K562 (cell line): ENCODE data around the gene LRPAP1. TPM values are rescaled to one million over a fixed set of nuclear protein-coding genes. Genes with fewer than 3 reads are reported as not detected.

Experiments used
- BCL6 ChIP-seq: fragments of 250-450 bp; sonication (Bioruptor Pico); IDR thresholded peaks from 2 replicates; pipeline ENCODE4 v1.4.0; 2020
- CHD1 ChIP-seq: fragments of 200-600 bp; sonication (generic); IDR thresholded peaks from one replicate; pipeline ENCODE4 v1.6.1; 2012; ENCODE audit warnings: mild to moderate bottlenecking, moderate library complexity, low read length, inconsistent platforms
- GATAD2A ChIP-seq: fragments of 450-650 bp; IDR thresholded peaks from 2 replicates; pipeline ENCODE4 v1.6.1; 2017
- HDGF ChIP-seq: fragments of 450-650 bp; IDR thresholded peaks from 2 replicates; pipeline ENCODE4 v1.6.1; 2016
- LARP7 ChIP-seq: fragments of 450-650 bp; IDR thresholded peaks from 2 replicates; pipeline ENCODE4 v1.6.1; 2016
- PHTF2 ChIP-seq: fragments of 250-450 bp; sonication (Bioruptor Pico); IDR thresholded peaks from 2 replicates; pipeline ENCODE4 v1.5.0; 2021; ENCODE audit warnings: mild to moderate bottlenecking
- POLR2B ChIP-seq: fragments of 450-650 bp; IDR thresholded peaks from 2 replicates; pipeline ENCODE4 v1.6.1; 2018; ENCODE audit warnings: low read depth; ENCODE audit not compliant: partially characterized antibody
- RFX1 ChIP-seq: fragments of 450-650 bp; IDR thresholded peaks from 2 replicates; pipeline ENCODE4 v1.6.1; 2016; ENCODE audit warnings: mild to moderate bottlenecking, moderate library complexity
- SAP30 ChIP-seq: fragments of 200-600 bp; sonication (generic); IDR thresholded peaks from 2 replicates; pipeline ENCODE4 v1.6.1; 2012; ENCODE audit warnings: borderline replicate concordance, low read depth, mild to moderate bottlenecking, moderate library complexity, low read length, control low read depth, inconsistent platforms; ENCODE audit not compliant: insufficient read depth, poor library complexity, severe bottlenecking
- SIRT6 ChIP-seq: IDR thresholded peaks from one replicate; pipeline ENCODE4 v1.6.1; 2012; ENCODE audit warnings: low read depth, mild to moderate bottlenecking, control low read depth, inconsistent platforms, low read length, moderate library complexity
- SMARCE1 ChIP-seq: fragments of 450-650 bp; IDR thresholded peaks from 2 replicates; pipeline ENCODE4 v1.7.1; 2016; ENCODE audit warnings: mild to moderate bottlenecking
- TAF15 ChIP-seq: fragments of 200-400 bp; formaldehyde crosslinking; IDR thresholded peaks from 2 replicates; pipeline ENCODE4 v1.6.1; 2017; ENCODE audit warnings: mild to moderate bottlenecking, low read depth, low read length, moderate library complexity
- ZKSCAN3 ChIP-seq: fragments of 250-450 bp; sonication (Bioruptor Pico); IDR thresholded peaks from 2 replicates; pipeline ENCODE4 v1.4.0; 2020
- ZNF766 ChIP-seq: fragments of 200-800 bp; sonication (Bioruptor generic); conservative IDR thresholded peaks from 2 replicates; pipeline ENCODE4 v1.6.1; 2016; ENCODE audit warnings: missing genetic modification characterization, missing compliant biosample characterization
- polyA plus RNA-seq, 8 experiments: library from polyadenylated mRNA; depleted of rRNA in 4 of 8; stranded (reverse) in 5 of 8; unstranded in 3 of 8; fragments of >200 nt; fragmentation: Nextera tagmentation in 2 of 8; fragmentation: Illumina TruSeq in 1 of 8; extraction: Ambion mirVana in 2 of 8; extraction: Trizol in 1 of 8; gene quantifications; 2 replicates each; pipeline versions ENCODE4 v1.2.1 to v1.2.3, GENCODE V29; 2011 to 2014; ENCODE audit warnings: inconsistent platforms in 1 of 8, missing spikeins in 1 of 8
- total RNA-seq, 7 experiments: library from RNA; depleted of rRNA in 6 of 7; stranded (reverse); fragments of >200 nt in 6 of 7; fragmentation: Illumina TruSeq in 2 of 7; extraction: Trizol in 2 of 7; gene quantifications; 2 replicates each; pipeline versions ENCODE4 v1.2.1 to v1.2.3, GENCODE V29; 2011 to 2021; ENCODE audit warnings: low replicate concordance in 1 of 7
- TF ChIP-seq, protein P1 (sequence below): fragments of 450-650 bp; IDR thresholded peaks from 2 replicates; pipeline ENCODE4 v1.6.1; 2018; ENCODE audit not compliant: partially characterized antibody
- TF ChIP-seq, protein P2 (sequence below): fragments of 250-450 bp; sonication (Bioruptor Pico); IDR thresholded peaks from 2 replicates; pipeline ENCODE4 v1.5.0; 2020; ENCODE audit warnings: mild to moderate bottlenecking, borderline replicate concordance
- TF ChIP-seq, protein P3 (sequence below): fragments of 250-450 bp; sonication (Bioruptor Pico); IDR thresholded peaks from 2 replicates; pipeline ENCODE4 v1.5.1; 2021; ENCODE audit warnings: mild to moderate bottlenecking
- TF ChIP-seq, protein P4 (sequence below): sonication (generic); formaldehyde crosslinking; IDR thresholded peaks from 2 replicates; pipeline ENCODE4 v1.9.0; 2022; ENCODE audit warnings: mild to moderate bottlenecking, missing genetic modification reagents
- TF ChIP-seq, protein P5 (sequence below), 2 experiments: fragments of 450-650 bp; IDR thresholded peaks; 2 replicates each; pipeline ENCODE4 v1.6.1; 2016

Gene LRPAP1
- total and polyA plus RNA-seq, 9 of the 15 experiments (the other 6 are each of a cell fraction or from before 2014, with no cell fraction given), result 1.1 to 75.5 (median 41.8) TPM

DNA sequence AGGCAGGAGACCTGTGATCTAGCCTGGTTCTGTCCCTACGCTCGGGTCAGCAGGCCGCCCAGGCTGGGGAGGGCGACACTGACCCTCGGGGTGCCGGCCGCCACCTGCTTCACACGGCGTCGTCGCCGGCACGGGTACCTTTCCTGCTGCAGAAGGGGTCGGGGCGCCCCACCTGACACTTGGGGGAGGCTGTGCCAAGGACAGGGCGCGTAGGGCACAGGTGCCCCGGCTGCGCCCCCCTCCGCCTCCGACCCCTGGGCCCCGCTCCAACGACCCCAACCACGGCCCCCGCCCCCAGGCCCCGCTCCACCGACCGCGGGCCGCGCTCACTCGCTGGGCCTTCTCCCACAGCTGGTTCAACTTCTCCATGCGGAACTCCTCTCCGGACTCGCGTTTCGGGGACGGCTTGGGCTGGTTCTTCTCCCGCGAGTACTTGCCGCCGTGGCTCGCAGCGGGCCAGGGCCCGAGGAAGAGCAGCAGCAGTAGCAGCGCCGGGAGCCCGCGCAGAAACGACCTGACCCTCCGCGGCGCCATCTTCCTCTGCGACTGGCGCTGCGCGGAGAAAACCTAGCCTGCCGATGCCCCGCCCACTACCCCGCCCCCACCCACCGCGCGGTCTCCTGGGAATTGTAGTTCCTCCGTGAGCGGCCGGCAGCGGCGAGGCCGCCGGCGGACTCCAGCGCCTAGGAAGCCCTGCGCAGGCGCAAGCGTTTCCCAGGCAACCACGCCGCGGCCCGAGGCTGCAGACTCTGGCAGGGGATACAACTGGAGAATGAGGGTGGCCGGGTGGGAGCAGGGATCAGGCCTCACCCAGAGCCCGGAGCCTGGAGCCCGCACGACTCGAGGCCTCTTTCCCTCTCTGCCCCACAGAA is at the start of gene LRPAP1 (continued):
- TF ChIP-seq, protein P1, sequence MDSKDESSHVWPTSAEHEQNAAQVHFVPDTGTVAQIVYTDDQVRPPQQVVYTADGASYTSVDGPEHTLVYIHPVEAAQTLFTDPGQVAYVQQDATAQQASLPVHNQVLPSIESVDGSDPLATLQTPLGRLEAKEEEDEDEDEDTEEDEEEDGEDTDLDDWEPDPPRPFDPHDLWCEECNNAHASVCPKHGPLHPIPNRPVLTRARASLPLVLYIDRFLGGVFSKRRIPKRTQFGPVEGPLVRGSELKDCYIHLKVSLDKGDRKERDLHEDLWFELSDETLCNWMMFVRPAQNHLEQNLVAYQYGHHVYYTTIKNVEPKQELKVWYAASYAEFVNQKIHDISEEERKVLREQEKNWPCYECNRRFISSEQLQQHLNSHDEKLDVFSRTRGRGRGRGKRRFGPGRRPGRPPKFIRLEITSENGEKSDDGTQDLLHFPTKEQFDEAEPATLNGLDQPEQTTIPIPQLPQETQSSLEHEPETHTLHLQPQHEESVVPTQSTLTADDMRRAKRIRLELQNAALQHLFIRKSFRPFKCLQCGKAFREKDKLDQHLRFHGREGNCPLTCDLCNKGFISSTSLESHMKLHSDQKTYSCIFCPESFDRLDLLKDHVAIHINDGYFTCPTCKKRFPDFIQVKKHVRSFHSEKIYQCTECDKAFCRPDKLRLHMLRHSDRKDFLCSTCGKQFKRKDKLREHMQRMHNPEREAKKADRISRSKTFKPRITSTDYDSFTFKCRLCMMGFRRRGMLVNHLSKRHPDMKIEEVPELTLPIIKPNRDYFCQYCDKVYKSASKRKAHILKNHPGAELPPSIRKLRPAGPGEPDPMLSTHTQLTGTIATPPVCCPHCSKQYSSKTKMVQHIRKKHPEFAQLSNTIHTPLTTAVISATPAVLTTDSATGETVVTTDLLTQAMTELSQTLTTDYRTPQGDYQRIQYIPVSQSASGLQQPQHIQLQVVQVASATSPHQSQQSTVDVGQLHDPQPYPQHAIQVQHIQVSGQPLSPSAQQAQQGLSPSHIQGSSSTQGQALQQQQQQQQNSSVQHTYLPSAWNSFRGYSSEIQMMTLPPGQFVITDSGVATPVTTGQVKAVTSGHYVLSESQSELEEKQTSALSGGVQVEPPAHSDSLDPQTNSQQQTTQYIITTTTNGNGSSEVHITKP, result no peak
- no peak for TF ChIP-seq GATAD2A
- no peak for TF ChIP-seq SAP30
- TF ChIP-seq, protein P2, sequence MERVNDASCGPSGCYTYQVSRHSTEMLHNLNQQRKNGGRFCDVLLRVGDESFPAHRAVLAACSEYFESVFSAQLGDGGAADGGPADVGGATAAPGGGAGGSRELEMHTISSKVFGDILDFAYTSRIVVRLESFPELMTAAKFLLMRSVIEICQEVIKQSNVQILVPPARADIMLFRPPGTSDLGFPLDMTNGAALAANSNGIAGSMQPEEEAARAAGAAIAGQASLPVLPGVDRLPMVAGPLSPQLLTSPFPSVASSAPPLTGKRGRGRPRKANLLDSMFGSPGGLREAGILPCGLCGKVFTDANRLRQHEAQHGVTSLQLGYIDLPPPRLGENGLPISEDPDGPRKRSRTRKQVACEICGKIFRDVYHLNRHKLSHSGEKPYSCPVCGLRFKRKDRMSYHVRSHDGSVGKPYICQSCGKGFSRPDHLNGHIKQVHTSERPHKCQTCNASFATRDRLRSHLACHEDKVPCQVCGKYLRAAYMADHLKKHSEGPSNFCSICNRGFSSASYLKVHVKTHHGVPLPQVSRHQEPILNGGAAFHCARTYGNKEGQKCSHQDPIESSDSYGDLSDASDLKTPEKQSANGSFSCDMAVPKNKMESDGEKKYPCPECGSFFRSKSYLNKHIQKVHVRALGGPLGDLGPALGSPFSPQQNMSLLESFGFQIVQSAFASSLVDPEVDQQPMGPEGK (CRISPR knock-in tag), result no peak
- TF ChIP-seq RFX1, result peak; percentile 95
- TF ChIP-seq TAF15, result no peak
- no peak for TF ChIP-seq ZKSCAN3 (CRISPR knock-in tag)
- TF ChIP-seq, protein P3, sequence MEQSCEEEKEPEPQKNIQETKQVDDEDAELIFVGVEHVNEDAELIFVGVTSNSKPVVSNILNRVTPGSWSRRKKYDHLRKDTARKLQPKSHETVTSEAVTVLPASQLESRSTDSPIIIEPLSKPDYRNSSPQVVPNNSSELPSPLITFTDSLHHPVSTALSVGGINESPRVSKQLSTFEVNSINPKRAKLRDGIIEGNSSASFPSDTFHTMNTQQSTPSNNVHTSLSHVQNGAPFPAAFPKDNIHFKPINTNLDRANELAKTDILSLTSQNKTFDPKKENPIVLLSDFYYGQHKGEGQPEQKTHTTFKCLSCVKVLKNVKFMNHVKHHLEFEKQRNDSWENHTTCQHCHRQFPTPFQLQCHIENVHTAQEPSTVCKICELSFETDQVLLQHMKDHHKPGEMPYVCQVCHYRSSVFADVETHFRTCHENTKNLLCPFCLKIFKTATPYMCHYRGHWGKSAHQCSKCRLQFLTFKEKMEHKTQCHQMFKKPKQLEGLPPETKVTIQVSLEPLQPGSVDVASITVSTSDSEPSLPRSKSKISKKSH (CRISPR knock-in tag), result no peak
- TF ChIP-seq, protein P4, sequence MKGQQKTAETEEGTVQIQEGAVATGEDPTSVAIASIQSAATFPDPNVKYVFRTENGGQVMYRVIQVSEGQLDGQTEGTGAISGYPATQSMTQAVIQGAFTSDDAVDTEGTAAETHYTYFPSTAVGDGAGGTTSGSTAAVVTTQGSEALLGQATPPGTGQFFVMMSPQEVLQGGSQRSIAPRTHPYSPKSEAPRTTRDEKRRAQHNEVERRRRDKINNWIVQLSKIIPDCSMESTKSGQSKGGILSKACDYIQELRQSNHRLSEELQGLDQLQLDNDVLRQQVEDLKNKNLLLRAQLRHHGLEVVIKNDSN, result no peak
- TF ChIP-seq SMARCE1, result no peak
- 0 out of 2 replicates have a peak, but pooled peaks have one; percentile 11 for TF ChIP-seq ZNF766
- no peak for TF ChIP-seq PHTF2
- peak; percentile 44 for TF ChIP-seq CHD1
- no peak for TF ChIP-seq BCL6 (CRISPR knock-in tag)
- TF ChIP-seq SIRT6, result no peak
- TF ChIP-seq LARP7, result no peak
- TF ChIP-seq HDGF, result no peak
- peak; percentile 92 for TF ChIP-seq POLR2B
- TF ChIP-seq, protein P5, sequence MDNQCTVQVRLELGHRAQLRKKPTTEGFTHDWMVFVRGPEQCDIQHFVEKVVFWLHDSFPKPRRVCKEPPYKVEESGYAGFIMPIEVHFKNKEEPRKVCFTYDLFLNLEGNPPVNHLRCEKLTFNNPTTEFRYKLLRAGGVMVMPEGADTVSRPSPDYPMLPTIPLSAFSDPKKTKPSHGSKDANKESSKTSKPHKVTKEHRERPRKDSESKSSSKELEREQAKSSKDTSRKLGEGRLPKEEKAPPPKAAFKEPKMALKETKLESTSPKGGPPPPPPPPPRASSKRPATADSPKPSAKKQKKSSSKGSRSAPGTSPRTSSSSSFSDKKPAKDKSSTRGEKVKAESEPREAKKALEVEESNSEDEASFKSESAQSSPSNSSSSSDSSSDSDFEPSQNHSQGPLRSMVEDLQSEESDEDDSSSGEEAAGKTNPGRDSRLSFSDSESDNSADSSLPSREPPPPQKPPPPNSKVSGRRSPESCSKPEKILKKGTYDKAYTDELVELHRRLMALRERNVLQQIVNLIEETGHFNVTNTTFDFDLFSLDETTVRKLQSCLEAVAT (IDR thresholded peaks at IDR 0.05), result no peak
